A549 (cell line): ENCODE data around the gene SNRPN. TPM values are rescaled to one million over a fixed set of nuclear protein-coding genes. Genes with fewer than 3 reads are reported as not detected.
"Not testable (repeated sequence)": the region's sequence is repeated elsewhere in the genome, so short reads cannot be mapped to it uniquely, and the experiment has no call there.

ENCODE experiments used
- ATAC-seq, 2 experiments: fragments of 200-7000 bp in 1 of 2; fragments of >200 bp in 1 of 2; cut with Nextera tagmentation in 1 of 2; cut with Tn5 transposase in 1 of 2; 3 replicates each; pipeline versions ENCODE4 v1.8.0 to v1.9.1; 2018 to 2020; ENCODE audit warnings: mild to moderate bottlenecking in 1 of 2, moderate library complexity in 1 of 2
- CTCF ChIA-PET: fragments of 300-600 bp; sonication (Branson Sonifier 250); formaldehyde crosslinking; extraction: SDS; loops from one replicate; lab custom pipeline; 2021; ENCODE audit warnings: antibody characterized with exemption, inconsistent platforms; lab: Yijun Ruan, JAX
- POLR2A ChIA-PET: fragments of 350-600 bp; formaldehyde crosslinking; extraction: SDS; loops from one replicate; lab custom pipeline; 2021; ENCODE audit warnings: antibody characterized with exemption, inconsistent platforms; lab: Yijun Ruan, JAX
- DNase-seq, 2 experiments: peaks; one replicate each; pipeline versions ENCODE4 v3.0.0 to v3.0.0-alpha.2; 2011 to 2016; ENCODE audit warnings: low read depth in 1 of 2, low spot score in 1 of 2
- FAIRE-seq: peaks from 2 replicates; lab custom pipeline; 2011; peaks lifted over from hg19 to GRCh38; lab: Jason Lieb, UNC
- H3K27ac ChIP-seq, 2 experiments: fragments of >200 bp; sonication (Bioruptor Twin); formaldehyde crosslinking; 3 replicates each; pipeline ENCODE4 v1.5.1; 2016 to 2017
- H3K4me1 ChIP-seq: fragments of >200 bp; sonication (Bioruptor Twin); formaldehyde crosslinking; 3 replicates; pipeline ENCODE4 v1.6.1; 2016
- H3K4me2 ChIP-seq: fragments of >200 bp; sonication (Bioruptor Twin); formaldehyde crosslinking; 3 replicates; pipeline ENCODE4 v1.6.1; 2016
- H3K4me3 ChIP-seq: fragments of >200 bp; sonication (Bioruptor Twin); formaldehyde crosslinking; 3 replicates; pipeline ENCODE4 v1.5.1; 2016
- H3K9me3 ChIP-seq: fragments of >200 bp; sonication (Bioruptor Twin); formaldehyde crosslinking; 3 replicates; pipeline ENCODE4 v1.6.1; 2016
- ATOH8 ChIP-seq: fragments of 250-450 bp; sonication (Bioruptor Pico); IDR thresholded peaks from 2 replicates; pipeline ENCODE4 v1.5.0; 2020; ENCODE audit warnings: low read depth, mild to moderate bottlenecking, moderate library complexity
- BHLHE40 ChIP-seq: IDR thresholded peaks from 2 replicates; pipeline ENCODE4 v1.6.1; 2012; ENCODE audit warnings: low read depth, low read length, inconsistent platforms
- CHD4 ChIP-seq: fragments of 200-600 bp; sonication (generic); IDR thresholded peaks from 2 replicates; pipeline ENCODE4 v1.6.1; 2016; ENCODE audit warnings: antibody characterized with exemption, mild to moderate bottlenecking, borderline replicate concordance
- CTCF ChIP-seq: fragments of >200 bp; sonication (Bioruptor Twin); formaldehyde crosslinking; IDR thresholded peaks from 3 replicates; pipeline ENCODE4 v1.5.1; 2016
- E2F6 ChIP-seq: IDR thresholded peaks from 2 replicates; pipeline ENCODE4 v1.6.1; 2012; ENCODE audit warnings: low read depth, borderline replicate concordance
- ELK1 ChIP-seq: fragments of 150-350 bp; IDR thresholded peaks from 2 replicates; pipeline ENCODE4 v1.6.1; 2014; ENCODE audit warnings: low read depth, mild to moderate bottlenecking, low read length
- ESRRA ChIP-seq: fragments of 150-350 bp; IDR thresholded peaks from 2 replicates; pipeline ENCODE4 v1.6.1; 2014; ENCODE audit warnings: mild to moderate bottlenecking, low read length, borderline replicate concordance
- FOSB ChIP-seq: fragments of 250-450 bp; sonication (Bioruptor Pico); IDR thresholded peaks from 2 replicates; pipeline ENCODE4 v1.5.0; 2020; ENCODE audit warnings: mild to moderate bottlenecking, moderate library complexity
- FOSL2 ChIP-seq, 2 experiments: fragments of 450-650 bp in 1 of 2; fragments of >200 bp in 1 of 2; sonication (Bioruptor Twin) in 1 of 2; formaldehyde crosslinking; IDR thresholded peaks; 2 replicates each; pipeline versions ENCODE4 v1.5.0 to v1.6.1; 2016 to 2020; ENCODE audit warnings: mild to moderate bottlenecking in 1 of 2, moderate library complexity in 1 of 2
- HES2 ChIP-seq: fragments of >200 bp; sonication (Bioruptor Twin); formaldehyde crosslinking; IDR thresholded peaks from 2 replicates; pipeline ENCODE4 v1.6.1; 2016
- HEYL ChIP-seq: fragments of 250-450 bp; sonication (Bioruptor Pico); IDR thresholded peaks from 2 replicates; pipeline ENCODE4 v1.8.0; 2021; ENCODE audit warnings: mild to moderate bottlenecking, moderate library complexity
- HOXA7 ChIP-seq: fragments of 250-450 bp; sonication (Bioruptor Pico); IDR thresholded peaks from 2 replicates; pipeline ENCODE4 v1.5.0; 2020; ENCODE audit warnings: mild to moderate bottlenecking, moderate library complexity
- HOXB13 ChIP-seq: fragments of 250-450 bp; sonication (Bioruptor Pico); IDR thresholded peaks from 2 replicates; pipeline ENCODE4 v1.5.0; 2020; ENCODE audit warnings: low read depth, mild to moderate bottlenecking, moderate library complexity
- HOXB5 ChIP-seq: fragments of 250-450 bp; sonication (Bioruptor Pico); IDR thresholded peaks from 2 replicates; pipeline ENCODE4 v1.5.0; 2020; ENCODE audit warnings: mild to moderate bottlenecking, moderate library complexity
- JUN ChIP-seq, 2 experiments: fragments of >200 bp; sonication (Bioruptor Twin); formaldehyde crosslinking; IDR thresholded peaks; 2 replicates in 1 of 2; 3 replicates in 1 of 2; pipeline ENCODE4 v1.6.1; 2016 to 2017
- KDM1A ChIP-seq: fragments of 200-600 bp; sonication (generic); IDR thresholded peaks from 2 replicates; pipeline ENCODE4 v1.6.1; 2016; ENCODE audit warnings: low read depth, mild to moderate bottlenecking
- MYC ChIP-seq: IDR thresholded peaks from 2 replicates; pipeline ENCODE4 v1.6.1; 2012; ENCODE audit warnings: mild to moderate bottlenecking, inconsistent platforms, low read length, improper control_type of control experiment, borderline replicate concordance
- PBX3 ChIP-seq: IDR thresholded peaks from 2 replicates; pipeline ENCODE4 v1.6.1; 2012
- PHF8 ChIP-seq: fragments of 200-600 bp; sonication (generic); IDR thresholded peaks from 2 replicates; pipeline ENCODE4 v1.6.1; 2016; ENCODE audit warnings: low read depth, mild to moderate bottlenecking, antibody characterized with exemption, moderate library complexity, borderline replicate concordance
- POLR2A ChIP-seq: IDR thresholded peaks from 2 replicates; pipeline ENCODE4 v1.6.1; 2012; ENCODE audit warnings: mild to moderate bottlenecking, low read length
- RAD21 ChIP-seq, 2 experiments: fragments of >200 bp in 1 of 2; sonication (Bioruptor Twin) in 1 of 2; formaldehyde crosslinking in 1 of 2; IDR thresholded peaks in 1 of 2; conservative IDR thresholded peaks in 1 of 2; 2 replicates in 1 of 2; 3 replicates in 1 of 2; pipeline ENCODE4 v1.6.1; 2012 to 2018; ENCODE audit warnings: inconsistent platforms in 1 of 2
- RNF2 ChIP-seq: fragments of 200-600 bp; sonication (generic); IDR thresholded peaks from 2 replicates; pipeline ENCODE4 v1.6.1; 2016; ENCODE audit warnings: low read depth, mild to moderate bottlenecking, antibody characterized with exemption, moderate library complexity, borderline replicate concordance
- SMC3 ChIP-seq: fragments of >200 bp; sonication (Bioruptor Twin); formaldehyde crosslinking; IDR thresholded peaks from 3 replicates; pipeline ENCODE4 v1.6.1; 2018; ENCODE audit warnings: inconsistent platforms
- SREBF2 ChIP-seq: fragments of 450-650 bp; IDR thresholded peaks from 2 replicates; pipeline ENCODE4 v1.6.1; 2014; ENCODE audit warnings: mild to moderate bottlenecking, moderate library complexity
- TP53 ChIP-seq: fragments of 250-450 bp; sonication (Bioruptor Pico); IDR thresholded peaks from 2 replicates; pipeline ENCODE4 v1.5.0; 2021; ENCODE audit warnings: mild to moderate bottlenecking, moderate library complexity
- USF2 ChIP-seq: fragments of 450-650 bp; IDR thresholded peaks from 2 replicates; pipeline ENCODE4 v1.6.1; 2014; ENCODE audit warnings: antibody characterized with exemption
- ZSCAN20 ChIP-seq: fragments of 250-450 bp; sonication (Bioruptor Pico); IDR thresholded peaks from 2 replicates; pipeline ENCODE4 v1.8.0; 2022; ENCODE audit warnings: mild to moderate bottlenecking, moderate library complexity
- WGBS: methylation state at CpG from one replicate; pipeline ENCODE4 v1.1.6; 2017; ENCODE audit errors: missing lambda C conversion rate; 5-methylcytosine and 5-hydroxymethylcytosine counted together
- polyA plus RNA-seq, 4 experiments: library from polyadenylated mRNA; depleted of rRNA in 3 of 4; stranded (reverse); fragments of >200 nt; fragmentation: RNase III in 1 of 4; extraction: RNeasy Plus Mini Kit Qiagen cat#74134 plus additional on column Dnase treatment in 1 of 4; gene quantifications; 2 replicates in 3 of 4; 3 replicates in 1 of 4; pipeline ENCODE4 v1.2.3, GENCODE V29; 2011 to 2017

SNRPN gene
- polyA plus RNA-seq, 2 of the 4 experiments (the other 2 are of a cell fraction) = 124 to 185 TPM

- TF ChIP-seq CHD4 = no peak
- no peak for TF ChIP-seq CTCF
- TF ChIP-seq ATOH8 (CRISPR knock-in tag) = no peak
- no peak for TF ChIP-seq PHF8
- no peak for TF ChIP-seq HES2
- no peak for TF ChIP-seq MYC
- TF ChIP-seq PBX3 = no peak
- no peak for TF ChIP-seq TP53 (CRISPR knock-in tag)
- no peak for TF ChIP-seq HEYL (CRISPR knock-in tag)
- no peak for TF ChIP-seq ESRRA
- TF ChIP-seq KDM1A = no peak
- no peak for TF ChIP-seq FOSB (CRISPR knock-in tag)
- TF ChIP-seq HOXA7 (CRISPR knock-in tag) = no peak
- Histone ChIP-seq H3K9me3 (no peaks in the 10 kb centered on the region), H3K4me3 (no peak overlapping the region), H3K4me1 (no peaks in the 10 kb centered on the region), H3K27ac (no peak overlapping the region), H3K4me2 (no peak overlapping the region)
- ATAC-seq (no peak), FAIRE-seq (no peak), DNase-seq (no peak)
- ChIA-PET CTCF (no interaction called here), POLR2A (no interaction called here)
- 46% methylated on average over 14 of the region's 14 CpGs for WGBS
Observed at GRCh38 chr15:24917431-24917830, 37.4 kb upstream of the SNRPN start.

GRCh38 chr15:24919446-24919845 lies 35.3 kb upstream of the SNRPN start:
- CTCF ChIA-PET = no interaction called here
- FAIRE-seq = no peak
- H3K4me1 ChIP-seq = no peaks in the 10 kb centered on the region
- no peak overlapping the region for H3K4me3 ChIP-seq
- POLR2A ChIA-PET = no interaction called here
- 0% methylated on average over 2 of the region's 2 CpGs for WGBS
- H3K9me3 ChIP-seq = no peaks in the 10 kb centered on the region
- H3K27ac ChIP-seq = no peak overlapping the region
- DNase-seq = no peak
- no peak for TF ChIP-seq POLR2A
- TF ChIP-seq ZSCAN20 (CRISPR knock-in tag) = no peak
- TF ChIP-seq HES2 = no peak
- TF ChIP-seq RAD21 (conservative IDR thresholded peaks at IDR 0.05 in 1 of 2, IDR thresholded peaks at IDR 0.05 in 1 of 2) = no peak
- no peak for TF ChIP-seq HOXB5
- no peak for TF ChIP-seq TP53 (CRISPR knock-in tag)
- TF ChIP-seq RNF2 = no peak
- no peak for TF ChIP-seq HOXB13 (CRISPR knock-in tag)
- no peak for TF ChIP-seq JUN (IDR thresholded peaks at IDR 0.05)
- TF ChIP-seq SREBF2 = no peak
- no peak for TF ChIP-seq USF2
- TF ChIP-seq E2F6 = no peak
- TF ChIP-seq SMC3 = no peak
- no peak for TF ChIP-seq FOSB (CRISPR knock-in tag)
- TF ChIP-seq KDM1A = no peak
- no peak for TF ChIP-seq FOSL2 (IDR thresholded peaks at IDR 0.05)
- TF ChIP-seq FOSL2 (CRISPR knock-in tag; IDR thresholded peaks at IDR 0.05) = no peak
- TF ChIP-seq BHLHE40 = no peak
- no peak for TF ChIP-seq ELK1
- TF ChIP-seq MYC = no peak
- TF ChIP-seq CHD4 = no peak
- ATAC-seq = no peak
- no peak overlapping the region for H3K4me2 ChIP-seq

GRCh38 chr15:24922781-24923180 lies 32.0 kb upstream of the SNRPN start:
- H3K4me3 ChIP-seq, H3K27ac ChIP-seq, H3K9me3 ChIP-seq, ATAC-seq, POLR2A ChIA-PET, CTCF ChIA-PET, DNase-seq, FAIRE-seq, H3K4me1 ChIP-seq, H3K4me2 ChIP-seq: not testable (repeated sequence)
- 20% methylated on average over 6 of the region's 6 CpGs for WGBS
